Peyer's patch (tissue), 4 donors: ENCODE data around the gene APLP1.

Experiments
- CTCF ChIP-seq, 6 experiments: fragments of 450-650 bp in 4 of 6; fragments of 200-600 bp in 2 of 6; sonication (generic) in 1 of 6; IDR thresholded peaks; one replicate each; pipeline ENCODE4 v1.5.1; 2017 to 2019; ENCODE audit warnings: antibody characterized with exemption in 6 of 6, mild to moderate bottlenecking in 3 of 6, moderate library complexity in 1 of 6
- POLR2A ChIP-seq, 2 donors: fragments of 450-650 bp; IDR thresholded peaks; one replicate each; pipeline ENCODE4 v1.5.1; 2017; ENCODE audit warnings: antibody characterized with exemption in 2 of 2, mild to moderate bottlenecking in 2 of 2, moderate library complexity in 2 of 2

DNA sequence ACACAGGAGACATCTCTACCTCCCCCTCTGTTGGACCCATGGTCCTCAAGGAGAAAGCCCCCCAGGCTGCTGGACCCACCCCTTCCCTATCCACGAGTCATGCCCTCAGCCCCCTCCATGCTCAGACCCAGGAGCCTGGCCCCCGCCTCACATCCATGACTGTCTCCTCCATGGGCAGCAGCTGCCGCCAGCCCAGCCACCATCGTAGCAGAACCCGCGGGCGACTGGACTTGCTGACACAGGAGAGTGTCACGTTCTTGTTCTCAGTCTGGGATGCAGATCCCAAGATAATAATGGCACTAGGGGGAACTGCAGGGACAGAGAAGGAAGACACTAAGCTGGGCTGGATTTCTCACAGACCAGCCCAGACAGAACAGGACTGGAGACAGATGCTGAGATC is 19.9 kb upstream of the APLP1 start:
- TF ChIP-seq CTCF (IDR thresholded peaks at IDR 0.05) = no peak
- no peak for TF ChIP-seq POLR2A (IDR thresholded peaks at IDR 0.05)
